GM04504 (cell line): Measurements from ENCODE around the gene RNF5.

Source experiments
- DNase-seq: peaks from one replicate; pipeline ENCODE4 v3.0.0-alpha.2; 2012; ENCODE audit warnings: low read depth

The RNF5 gene

DNA sequence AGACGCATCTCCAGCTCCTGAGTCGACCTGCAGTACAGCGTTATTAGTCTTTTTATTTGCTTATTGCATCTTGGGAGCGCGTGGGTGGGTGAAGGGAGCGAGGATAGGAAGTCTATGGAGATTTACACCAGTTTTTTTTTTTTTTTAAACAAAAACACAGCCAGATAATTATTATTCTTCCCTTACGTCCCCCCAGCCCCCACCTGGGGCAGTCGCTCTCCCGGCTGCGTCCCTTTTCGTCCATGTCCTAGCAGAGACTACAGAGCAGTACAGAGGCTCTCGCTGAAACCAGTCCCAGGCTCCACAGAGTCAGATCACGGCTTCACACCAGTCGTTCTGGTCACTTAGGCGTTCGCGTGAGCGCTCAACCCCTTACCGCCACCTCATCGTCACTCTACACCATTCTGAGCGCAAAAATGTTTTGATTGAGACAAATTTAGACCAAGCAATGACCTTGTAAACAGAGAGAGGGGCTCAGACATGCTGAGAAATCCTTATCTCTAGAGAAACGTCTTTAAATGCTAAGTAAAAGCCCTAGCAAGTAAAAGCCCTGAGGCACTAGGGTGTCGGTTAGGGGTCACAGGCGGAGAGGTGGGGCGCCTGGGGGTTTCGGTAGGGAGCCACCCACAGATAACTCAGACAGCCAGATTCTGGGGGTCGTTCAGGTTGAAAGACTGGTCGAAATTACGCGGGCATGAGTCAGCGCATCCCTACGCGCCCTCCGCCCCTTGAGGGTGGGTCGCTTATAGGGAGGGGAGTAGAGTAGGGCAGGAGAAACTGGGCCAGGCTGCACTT is 25.2 kb upstream of the RNF5 start:
- no peak for DNase-seq

- peak; percentile 78 for DNase-seq
These were observed 24.4 kb upstream of the RNF5 start, which contains the start of gene PPT2 for GRCh38 chr6:32153564-32154513. Gene PPT2 (plus strand): TSS chr6:32154141. CDS start chr6:32154595, 454 bp downstream.

GRCh38 chr6:32154514-32155161 is 23.6 kb upstream of the RNF5 start:
- DNase-seq, result no peak

- no peak for DNase-seq
These were observed 21.3 kb upstream of the RNF5 start for GRCh38 chr6:32156891-32157290.

DNA sequence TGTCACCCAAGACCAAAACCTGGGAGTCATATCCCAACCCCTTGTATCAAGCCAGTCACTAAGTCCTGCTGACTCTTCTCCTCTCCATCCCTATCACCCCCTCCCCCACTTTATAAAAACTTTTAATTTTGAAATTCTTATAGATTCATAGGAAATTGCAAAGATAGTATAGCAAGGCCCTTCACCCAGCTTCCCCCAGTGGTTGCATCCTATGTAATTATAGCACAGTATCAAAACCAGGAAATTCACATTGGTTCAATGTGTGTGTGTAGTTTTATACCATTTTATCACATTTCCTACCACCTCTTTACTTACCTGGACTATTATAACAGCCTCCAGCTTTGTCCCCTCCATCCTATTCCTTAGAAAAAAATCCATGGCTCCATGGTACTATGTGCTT is 20.2 kb upstream of the RNF5 start:
- DNase-seq, result no peak

DNA sequence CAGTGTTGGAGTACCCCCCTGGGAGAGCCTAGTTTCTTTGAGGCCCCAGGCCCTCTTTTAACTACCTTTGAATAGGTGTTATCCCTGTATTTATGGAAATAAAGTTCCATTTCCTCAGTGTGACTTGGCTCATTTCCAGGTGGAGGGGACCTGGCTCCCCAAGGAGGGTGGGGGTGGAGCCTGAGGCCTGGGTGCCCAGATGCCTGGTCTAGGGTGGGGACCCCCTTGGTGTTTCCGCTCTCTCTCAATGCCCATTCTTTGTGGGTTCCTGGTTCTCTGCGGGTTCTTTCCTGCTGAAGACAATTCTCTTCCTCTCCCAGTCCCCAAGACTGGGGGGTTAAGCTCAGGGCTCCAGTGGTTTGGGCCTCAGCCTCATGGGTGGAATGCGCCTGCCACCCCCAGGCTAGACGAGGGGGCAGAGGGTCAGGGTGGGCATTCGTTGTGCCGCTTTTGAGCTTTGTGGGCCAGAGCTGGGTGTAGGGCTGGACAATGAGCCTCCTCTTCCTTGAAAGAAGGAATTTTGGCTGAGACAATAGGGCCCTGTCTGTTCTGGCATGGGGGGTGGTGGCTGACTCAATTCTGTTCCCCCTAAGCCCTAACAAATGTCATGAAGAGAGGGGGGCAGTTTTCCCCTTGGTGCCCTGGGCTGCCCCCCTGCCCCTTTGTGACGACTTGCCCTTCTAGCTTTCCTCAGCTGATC is 14.5 kb upstream of the RNF5 start:
- no peak for DNase-seq

DNA sequence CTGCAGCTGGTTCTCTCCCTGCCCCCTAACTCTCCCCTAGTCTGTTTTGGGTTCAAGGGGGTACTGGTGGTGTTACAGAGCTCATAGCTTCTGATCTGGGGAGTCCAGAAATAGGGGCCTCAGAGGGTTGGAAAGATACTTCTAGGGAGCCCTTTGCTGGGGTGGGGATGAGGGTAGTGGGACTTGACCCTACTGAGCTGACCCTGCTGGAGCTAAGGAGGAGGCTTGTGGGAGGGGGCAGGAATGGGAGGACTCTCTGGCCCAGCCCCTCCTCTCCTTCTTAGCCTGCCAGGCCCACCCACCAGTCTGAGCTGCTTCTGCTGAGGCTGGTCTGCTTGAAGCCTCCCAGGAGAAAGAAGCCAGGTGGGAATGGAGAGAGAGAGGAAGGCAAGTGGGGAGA is 13.9 kb upstream of the RNF5 start, which contains the start of gene EGFL8:
TSS of gene EGFL8 (plus strand) at position 301 of the 400 bp plus-strand sequence. CDS start 1,571 bp downstream, outside the sequence.
- DNase-seq, result no peak

DNA sequence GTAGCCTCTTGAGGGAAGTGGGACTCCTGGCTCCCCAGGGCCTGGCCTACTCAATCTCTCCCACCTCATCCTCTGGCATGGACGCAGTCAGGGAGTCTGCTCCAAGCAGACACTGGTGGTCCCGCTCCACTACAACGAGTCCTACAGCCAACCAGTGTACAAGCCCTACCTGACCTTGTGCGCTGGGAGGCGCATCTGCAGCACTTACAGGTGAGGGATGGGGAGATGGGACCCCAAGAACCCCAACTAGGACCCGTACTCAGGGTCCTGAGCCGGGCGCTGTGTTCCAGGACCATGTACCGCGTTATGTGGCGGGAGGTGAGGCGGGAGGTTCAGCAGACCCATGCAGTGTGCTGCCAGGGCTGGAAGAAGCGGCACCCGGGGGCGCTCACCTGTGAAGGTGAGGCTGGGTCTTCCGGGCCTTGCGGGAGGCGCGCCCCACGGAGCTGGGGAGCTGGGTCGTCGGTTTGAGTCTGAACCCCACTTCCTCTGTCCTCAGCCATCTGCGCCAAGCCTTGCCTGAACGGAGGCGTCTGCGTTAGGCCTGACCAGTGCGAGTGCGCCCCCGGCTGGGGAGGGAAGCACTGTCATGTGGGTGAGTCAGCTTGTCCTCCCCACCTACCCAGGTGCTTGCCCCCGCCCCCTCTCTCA is 11.7 kb upstream of the RNF5 start:
- no peak for DNase-seq

DNA sequence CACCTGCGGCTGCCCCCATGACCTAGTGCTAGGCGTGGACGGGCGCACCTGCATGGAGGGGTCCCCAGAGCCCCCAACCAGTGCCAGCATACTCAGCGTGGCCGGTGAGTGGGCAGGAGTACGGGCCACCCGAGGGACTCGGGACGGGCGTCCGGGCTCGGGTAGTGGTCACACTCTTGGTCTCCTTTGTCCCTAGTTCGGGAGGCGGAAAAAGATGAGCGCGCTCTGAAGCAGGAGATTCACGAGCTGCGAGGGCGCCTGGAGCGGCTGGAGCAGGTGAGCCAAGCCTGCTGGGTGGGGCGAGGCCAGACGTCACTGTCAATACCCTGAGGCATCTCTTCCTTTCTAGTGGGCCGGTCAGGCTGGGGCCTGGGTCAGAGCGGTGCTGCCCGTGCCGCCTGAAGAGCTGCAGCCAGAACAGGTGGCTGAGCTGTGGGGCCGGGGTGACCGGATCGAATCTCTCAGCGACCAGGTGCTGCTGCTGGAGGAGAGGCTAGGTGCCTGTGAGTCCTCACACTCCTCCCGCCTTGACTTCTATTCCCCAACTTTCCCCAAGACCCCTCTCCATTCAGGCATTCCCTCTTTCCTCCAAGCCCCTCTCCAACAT is 10.9 kb upstream of the RNF5 start:
- no peak for DNase-seq

DNA sequence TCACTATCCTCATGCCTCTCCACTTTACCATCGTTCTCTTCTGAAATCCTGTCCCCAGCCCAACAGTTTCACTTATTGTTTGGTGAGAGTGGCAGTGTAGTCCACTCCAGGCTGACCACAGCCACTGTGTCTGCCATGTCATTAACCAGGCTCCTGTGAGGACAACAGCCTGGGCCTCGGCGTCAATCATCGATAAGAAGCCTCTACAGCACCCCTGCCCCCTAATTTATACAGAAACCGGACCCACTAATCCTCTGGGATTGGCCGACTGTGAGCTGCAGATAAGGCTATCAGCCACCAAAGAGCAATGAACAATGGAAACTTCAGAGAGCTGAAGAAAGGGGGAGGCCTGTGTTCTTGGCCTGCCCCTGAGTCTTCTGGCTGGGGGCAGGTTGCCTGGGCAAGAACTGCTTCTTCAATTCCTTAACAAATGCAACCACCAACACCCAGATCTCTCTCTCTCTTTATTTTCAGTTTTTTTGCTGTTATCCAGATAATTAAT is 10.4 kb upstream of the RNF5 start:
- DNase-seq, result no peak

DNA sequence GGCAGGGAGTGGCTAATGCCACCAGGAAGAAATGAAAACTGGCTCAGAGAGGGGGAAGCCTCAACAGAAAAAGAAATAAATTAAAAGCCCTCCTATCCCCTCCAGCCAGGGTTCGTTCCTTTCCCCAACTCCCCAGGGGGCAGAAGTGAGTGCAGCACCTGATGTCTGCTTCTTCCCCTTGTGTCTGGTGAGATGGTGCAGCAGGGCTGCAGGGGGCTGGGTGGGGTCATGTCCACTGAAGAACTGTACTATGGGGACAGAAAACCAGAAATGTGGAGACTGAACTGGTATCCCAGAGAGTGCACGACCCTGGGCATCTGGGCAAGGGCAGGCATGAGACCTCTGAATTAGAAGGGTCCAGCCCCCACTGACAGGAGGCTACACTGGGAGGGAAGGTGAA is 9.9 kb upstream of the RNF5 start:
- no peak for DNase-seq

- DNase-seq, result no peak
These were observed 9.2 kb upstream of the RNF5 start for GRCh38 chr6:32168807-32169591.

DNA sequence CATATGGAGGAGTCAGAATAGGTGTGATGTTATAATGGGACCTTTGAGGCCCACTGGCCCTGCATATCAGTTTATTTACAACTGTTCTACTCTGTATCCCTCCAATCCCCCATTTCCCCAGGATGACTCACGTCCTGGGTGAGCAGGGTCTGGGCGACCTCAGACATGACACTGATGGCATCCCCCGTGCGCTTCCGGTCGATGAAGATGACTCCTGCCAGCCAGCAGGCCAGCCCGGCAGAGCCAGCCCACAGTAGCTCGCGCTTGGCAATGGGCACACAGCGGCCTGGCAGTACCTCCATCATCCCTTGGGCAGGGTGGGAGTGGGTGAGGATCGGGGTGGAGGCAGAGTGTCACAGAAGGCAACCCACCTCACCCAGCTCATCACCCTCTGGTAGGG is 7.9 kb upstream of the RNF5 start:
- no peak for DNase-seq

GRCh38 chr6:32171234-32171633 is 7.0 kb upstream of the RNF5 start:
- DNase-seq, result no peak

DNA sequence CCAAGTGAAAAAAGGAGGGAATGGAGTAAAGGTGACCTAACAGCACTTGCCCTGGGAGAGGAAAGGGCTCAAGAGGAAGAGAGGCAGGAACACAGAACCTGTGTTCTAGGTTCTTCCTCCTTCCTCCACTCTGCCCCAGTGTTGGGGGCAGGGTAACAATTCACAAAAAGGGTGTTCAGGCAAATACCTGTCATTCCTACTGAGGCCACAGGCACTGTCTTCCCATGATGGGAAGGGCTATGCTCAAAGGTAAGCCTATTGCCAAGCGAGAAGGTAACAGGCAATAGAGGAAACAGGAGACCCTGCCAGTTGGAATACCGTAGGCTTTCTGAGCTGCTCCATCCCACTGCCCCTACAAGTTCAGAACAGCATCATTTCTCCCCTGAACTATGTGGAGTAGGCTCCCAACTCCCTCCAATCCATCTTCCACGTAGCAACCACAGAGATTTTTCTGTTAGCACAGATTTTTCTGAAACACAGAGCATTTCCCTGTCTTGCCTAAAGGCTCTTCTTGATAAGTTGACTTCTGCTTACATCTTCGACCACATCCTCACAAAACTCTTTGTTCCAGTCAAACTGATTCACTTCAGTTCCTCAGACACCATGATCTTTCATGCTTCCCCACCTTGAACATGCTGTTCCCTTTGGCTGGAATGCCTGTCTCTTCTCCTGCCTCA is 5.0 kb upstream of the RNF5 start:
- DNase-seq, result no peak

DNA sequence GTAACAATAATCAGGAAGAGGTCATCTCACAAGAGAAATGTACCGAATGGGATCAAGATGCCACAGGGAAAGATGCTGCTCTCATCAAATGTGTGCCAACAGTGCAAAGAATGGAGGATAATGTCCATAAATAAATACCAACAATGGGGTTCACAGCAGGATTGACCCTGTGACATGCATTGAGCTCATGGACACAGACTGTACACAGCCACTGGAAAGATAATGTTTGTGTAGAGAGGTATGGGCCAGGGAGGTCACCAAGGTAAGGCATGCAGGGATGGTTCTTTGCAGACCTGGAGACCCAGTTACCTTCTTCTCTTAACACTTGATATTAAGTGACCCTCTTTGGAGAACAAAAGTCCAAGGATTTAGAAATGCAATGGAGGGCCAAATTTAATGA is 3.8 kb upstream of the RNF5 start:
- DNase-seq, result no peak

GRCh38 chr6:32175322-32175710 is 2.9 kb upstream of the RNF5 start:
- no peak for DNase-seq

- peak; percentile 97 for DNase-seq
These were observed 2.3 kb upstream of the RNF5 start, which contains the start of gene AGPAT1 for GRCh38 chr6:32175711-32176475. Gene AGPAT1 (minus strand): TSS chr6:32176084. CDS start chr6:32171496, 4,588 bp downstream.
